Endothelial cell of umbilical vein (primary cell): ENCODE data around the gene EQTN. TPM values are rescaled to one million over a fixed set of nuclear protein-coding genes. Genes with fewer than 3 reads are reported as not detected.

Experiments
- BruUV-seq: library from RNA; stranded (reverse); fragments of 400-500 nt; replicated peaks from 2 replicates; lab custom pipeline; 2021; lab: Mats Ljungman, UMichigan
- CTCF ChIA-PET: fragments of 300-600, 350-600 bp; sonication (Branson Sonifier 250); formaldehyde crosslinking; loops from one replicate; lab custom pipeline; 2021; ENCODE audit warnings: antibody characterized with exemption, inconsistent platforms; lab: Charles Lee
- POLR2A ChIA-PET: fragments of 300-600, 350-600 bp; sonication (Branson Sonifier 250); formaldehyde crosslinking; loops from one replicate; lab custom pipeline; 2021; ENCODE audit warnings: antibody characterized with exemption, inconsistent platforms; lab: Charles Lee
- DNase-seq: peaks from one replicate; pipeline ENCODE4 v3.0.0-alpha.2; 2011; ENCODE audit warnings: low read depth, low spot score
- FAIRE-seq: peaks from 2 replicates; lab custom pipeline; 2011; peaks lifted over from hg19 to GRCh38; lab: Jason Lieb, UNC
- H2AFZ ChIP-seq: 2 replicates; pipeline ENCODE4 v1.6.0; 2012; ENCODE audit warnings: low read depth, low read length, control low read depth, inconsistent platforms
- H3K27ac ChIP-seq: 2 replicates; pipeline ENCODE4 v1.5.1; 2011; ENCODE audit warnings: low read depth, mild to moderate bottlenecking, control low read depth, low read length, moderate library complexity; ENCODE audit not compliant: insufficient read depth
- H3K27me3 ChIP-seq, 2 experiments: 2 replicates each; pipeline versions ENCODE4 v1.6.0 to v1.6.1; 2011; ENCODE audit warnings: low read length in 2 of 2, mixed read lengths in 1 of 2; ENCODE audit not compliant: control insufficient read depth in 2 of 2, insufficient read depth in 2 of 2
- H3K36me3 ChIP-seq, 2 experiments: 2 replicates in 1 of 2; 3 replicates in 1 of 2; pipeline ENCODE4 v1.5.1; 2011; ENCODE audit warnings: low read length in 2 of 2, mild to moderate bottlenecking in 1 of 2, moderate library complexity in 1 of 2; ENCODE audit not compliant: control insufficient read depth in 2 of 2, insufficient read depth in 2 of 2; ENCODE audit errors: extremely low read depth in 1 of 2
- H3K4me1 ChIP-seq: 3 replicates; pipeline ENCODE4 v1.5.1; 2011; ENCODE audit warnings: mild to moderate bottlenecking, low read length; ENCODE audit not compliant: control insufficient read depth, insufficient read depth; ENCODE audit errors: extremely low read depth
- H3K4me2 ChIP-seq: 2 replicates; pipeline ENCODE4 v1.6.1; 2011; ENCODE audit warnings: low read length, control low read depth, mixed read lengths; ENCODE audit not compliant: insufficient read depth
- H3K4me3 ChIP-seq, 3 experiments: fragments of 200-600 bp in 1 of 3; sonication (generic), shearing (Covaris generic) in 1 of 3; replicated peaks in 1 of 3; 2 replicates each; pipeline ENCODE4 v1.5.1; 2011 to 2016; ENCODE audit warnings: control low read depth in 3 of 3, low read length in 3 of 3, mild to moderate bottlenecking in 2 of 3, inconsistent platforms in 1 of 3, low read depth in 1 of 3, moderate library complexity in 1 of 3; ENCODE audit not compliant: insufficient read depth in 1 of 3
- H3K79me2 ChIP-seq: 2 replicates; pipeline ENCODE4 v1.6.0; 2012; ENCODE audit warnings: low read length, inconsistent platforms; ENCODE audit not compliant: control insufficient read depth, insufficient read depth
- H3K9ac ChIP-seq: replicated peaks from 2 replicates; pipeline ENCODE3; 2011; ENCODE audit warnings: low read length, control low read depth; ENCODE audit not compliant: insufficient read depth; ENCODE audit errors: extremely low read depth
- H3K9me1 ChIP-seq: replicated peaks from 3 replicates; pipeline ENCODE4 v1.6.0; 2011; ENCODE audit warnings: mild to moderate bottlenecking, low read length; ENCODE audit not compliant: control insufficient read depth, insufficient read depth; ENCODE audit errors: extremely low read depth
- H3K9me3 ChIP-seq: replicated peaks from 2 replicates; pipeline ENCODE4 v1.5.1; 2012; ENCODE audit warnings: low read length, inconsistent platforms; ENCODE audit not compliant: control insufficient read depth, insufficient read depth
- H4K20me1 ChIP-seq: replicated peaks from 2 replicates; pipeline ENCODE3; 2011; ENCODE audit warnings: mild to moderate bottlenecking, low read length; ENCODE audit not compliant: control insufficient read depth, insufficient read depth; ENCODE audit errors: extremely low read depth
- CTCF ChIP-seq, 2 donors: IDR thresholded peaks; 1 replicate in 1 of 2; 2 replicates in 1 of 2; pipeline ENCODE4 v1.5.1; 2011; ENCODE audit warnings: low read length in 2 of 2, mild to moderate bottlenecking in 2 of 2, moderate library complexity in 2 of 2, control low read depth in 1 of 2, inconsistent platforms in 1 of 2, low read depth in 1 of 2; ENCODE audit not compliant: insufficient read depth in 1 of 2; ENCODE audit errors: extremely low read depth in 1 of 2
- EZH2 ChIP-seq: IDR thresholded peaks from 2 replicates; pipeline ENCODE4 v1.6.1; 2012; ENCODE audit warnings: borderline replicate concordance, low read depth, mild to moderate bottlenecking, moderate library complexity, low read length, inconsistent platforms; ENCODE audit not compliant: severe bottlenecking
- FOS ChIP-seq: IDR thresholded peaks from 2 replicates; pipeline ENCODE4 v1.6.1; 2011; ENCODE audit warnings: mild to moderate bottlenecking, low read length, moderate library complexity, borderline replicate concordance; ENCODE audit not compliant: insufficient read depth
- GATA2 ChIP-seq: IDR thresholded peaks from 2 replicates; pipeline ENCODE4 v1.7.0; 2011; ENCODE audit warnings: low read depth, mild to moderate bottlenecking, moderate library complexity, mixed read lengths, low read length; ENCODE audit not compliant: insufficient read length, insufficient read depth
- JUN ChIP-seq: IDR thresholded peaks from 2 replicates; pipeline ENCODE4 v1.6.1; 2011; ENCODE audit warnings: borderline replicate concordance, low read depth; ENCODE audit not compliant: insufficient read length, insufficient read depth
- MAX ChIP-seq: IDR thresholded peaks from 2 replicates; pipeline ENCODE4 v1.6.1; 2011; ENCODE audit not compliant: insufficient read depth, insufficient read length
- MYC ChIP-seq: IDR thresholded peaks from one replicate; pipeline ENCODE4 v1.6.1; 2011; ENCODE audit warnings: mild to moderate bottlenecking, low read depth, low read length
- POLR2A ChIP-seq: IDR thresholded peaks from 2 replicates; pipeline ENCODE4 v1.6.1; 2012; ENCODE audit warnings: low read depth, mild to moderate bottlenecking, control low read depth, low read length
- POLR2AphosphoS5 ChIP-seq: IDR thresholded peaks from 2 replicates; pipeline ENCODE4 v1.6.1; 2012; ENCODE audit warnings: low read depth, mild to moderate bottlenecking, control low read depth, low read length, moderate library complexity; ENCODE audit not compliant: insufficient read depth
- dilution Hi-C: fragments of 300-500 bp; cut with MboI; formaldehyde crosslinking; loops from one replicate; pipeline ENCODE4 v1.15.0; 2019; ENCODE audit warnings: low sequenced_read_pairs; ENCODE audit not compliant: extremely low pct_ligation_motif_present
- intact Hi-C: fragments of 100-400 bp; cut with micrococcal nuclease; formaldehyde crosslinking; loops from one replicate; pipeline ENCODE4 v1.10.0; 2022
- polyA plus RNA-seq, 4 experiments: library from polyadenylated mRNA; depleted of rRNA in 3 of 4; stranded (reverse) in 3 of 4; unstranded in 1 of 4; fragments of >200 nt; gene quantifications; 2 replicates each; pipeline versions ENCODE4 v1.2.1 to v1.2.3, GENCODE V29; 2011 to 2012; ENCODE audit warnings: missing spikeins in 1 of 4
- total RNA-seq: library from RNA; stranded (reverse); gene quantifications from 2 replicates; pipeline ENCODE4 v1.2.3, GENCODE V29; 2021

The EQTN gene
- total and polyA plus RNA-seq, 2 donors (not counting 3 experiments of a cell fraction or from before 2014, with no cell fraction given): not detected

GRCh38 chr9:27328483-27328882 lies 31.5 kb upstream of the EQTN start:
- Histone ChIP-seq H3K9me3 (no peaks in the 10 kb centered on the region), H3K9me1 (no peaks in the 10 kb centered on the region), H3K4me1 (no peaks in the 10 kb centered on the region), H3K27ac (no peak overlapping the region), H3K4me2 (no peak overlapping the region), H4K20me1 (no peaks in the 10 kb centered on the region), H3K9ac (no peak overlapping the region), H2AFZ (no peak overlapping the region), H3K36me3 (no peaks in the 10 kb centered on the region), H3K27me3 (peaks cover 7 to 10% of the 10 kb centered on the region in 2 experiments), H3K79me2 (no peaks in the 10 kb centered on the region), H3K4me3 (no peak overlapping the region)
- intact Hi-C loops: no loop called here
- DNase-seq: no peak
- TF ChIP-seq EZH2 (no peak), POLR2A (no peak), MAX (no peak), POLR2AphosphoS5 (no peak), GATA2 (no peak), FOS (no peak), MYC (no peak), CTCF (IDR thresholded peaks at IDR 0.05; ENCODE audit: extremely low read depth in 1 of 2, insufficient read depth in 1 of 2, low read depth in 1 of 2, low read length in 2 of 2) (no peak), JUN (no peak)
- no peak for FAIRE-seq
- POLR2A ChIA-PET: no interaction called here
- CTCF ChIA-PET: no interaction called here
- dilution Hi-C loops: loop anchor here (25.0 kb wide), 1 partner anchor 184 kb away; the partner anchor contains the start of gene IFNK
- no TSS peak for BruUV-seq
